H1 (cell line): ENCODE data around the gene DRGX. TPM values are rescaled to one million over a fixed set of nuclear protein-coding genes. Genes with fewer than 3 reads are reported as not detected.

Source experiments
- CTCF ChIA-PET: fragments of 300-600 bp; sonication (Branson Sonifier 250); formaldehyde crosslinking; loops from one replicate; lab custom pipeline; 2021; ENCODE audit not compliant: partially characterized antibody; lab: Charles Lee
- POLR2A ChIA-PET: fragments of 300-600 bp; sonication (Branson Sonifier 250); formaldehyde crosslinking; loops from one replicate; lab custom pipeline; 2021; ENCODE audit warnings: inconsistent platforms; ENCODE audit not compliant: partially characterized antibody; lab: Charles Lee
- DNase-seq, 2 experiments: peaks; one replicate each; pipeline versions ENCODE4 v3.0.0 to v3.0.0-alpha.2; 2010 to 2022; ENCODE audit warnings: low spot score in 2 of 2, low read depth in 1 of 2, mixed read lengths in 1 of 2
- FAIRE-seq: peaks from 2 replicates; lab custom pipeline; 2011; peaks lifted over from hg19 to GRCh38; lab: Jason Lieb, UNC
- H2AFZ ChIP-seq: 2 replicates; pipeline ENCODE4 v1.8.1; 2012; ENCODE audit warnings: low read length, inconsistent platforms
- H2AK5ac ChIP-seq: 2 replicates; pipeline ENCODE4 v1.6.1; 2013; ENCODE audit warnings: low read depth, low read length
- H2BK120ac ChIP-seq: replicated peaks from 2 replicates; pipeline ENCODE3; 2013; ENCODE audit warnings: low read depth, low read length, inconsistent platforms
- H2BK12ac ChIP-seq: 2 replicates; pipeline ENCODE4 v1.6.1; 2013; ENCODE audit warnings: low read depth, low read length
- H2BK15ac ChIP-seq: 2 replicates; pipeline ENCODE4 v1.6.1; 2013; ENCODE audit warnings: low read length
- H2BK20ac ChIP-seq: 2 replicates; pipeline ENCODE4 v1.6.1; 2013; ENCODE audit warnings: low read length
- H2BK5ac ChIP-seq: 2 replicates; pipeline ENCODE4 v1.6.1; 2013; ENCODE audit warnings: low read depth, low read length
- H3K14ac ChIP-seq: 2 replicates; pipeline ENCODE4 v1.6.1; 2013; ENCODE audit warnings: inconsistent platforms; ENCODE audit not compliant: insufficient read length
- H3K18ac ChIP-seq: 2 replicates; pipeline ENCODE4 v1.6.1; 2013; ENCODE audit warnings: low read length; ENCODE audit errors: extremely low read depth
- H3K23ac ChIP-seq: 2 replicates; pipeline ENCODE4 v1.6.1; 2013; ENCODE audit warnings: inconsistent platforms; ENCODE audit not compliant: insufficient read length
- H3K23me2 ChIP-seq: 2 replicates; pipeline ENCODE4 v1.6.1; 2013; ENCODE audit warnings: low read depth, low read length
- H3K27ac ChIP-seq: 2 replicates; pipeline ENCODE4 v1.6.1; 2011; ENCODE audit warnings: low read depth, low read length, inconsistent platforms
- H3K27me3 ChIP-seq, 4 experiments: replicated peaks in 1 of 4; 1 replicate in 1 of 4; 2 replicates in 3 of 4; pipeline versions ENCODE4 v1.6.1 to v1.8.1; 2011 to 2013; ENCODE audit warnings: low read length in 3 of 4, mild to moderate bottlenecking in 3 of 4, inconsistent platforms in 2 of 4, mixed read lengths in 2 of 4, moderate library complexity in 1 of 4; ENCODE audit not compliant: control insufficient read depth in 3 of 4, insufficient read depth in 3 of 4; ENCODE audit errors: extremely low read depth in 1 of 4
- H3K36me3 ChIP-seq, 4 experiments: 2 replicates each; pipeline versions ENCODE4 v1.6.1 to v1.8.1; 2011 to 2013; ENCODE audit warnings: mild to moderate bottlenecking in 4 of 4, low read length in 3 of 4, moderate library complexity in 2 of 4, control low read depth in 1 of 4, inconsistent platforms in 1 of 4; ENCODE audit not compliant: insufficient read depth in 4 of 4, control insufficient read depth in 2 of 4
- H3K4ac ChIP-seq: replicated peaks from 2 replicates; pipeline ENCODE3; 2013; ENCODE audit warnings: low read length, low read depth, mixed read lengths, inconsistent platforms; ENCODE audit not compliant: insufficient read length
- H3K4me1 ChIP-seq, 4 experiments: replicated peaks in 1 of 4; 1 replicate in 1 of 4; 2 replicates in 3 of 4; pipeline versions ENCODE4 v1.6.1 to v1.8.1; 2011 to 2013; ENCODE audit warnings: low read length in 3 of 4, inconsistent platforms in 2 of 4, mixed read lengths in 1 of 4; ENCODE audit not compliant: insufficient read depth in 4 of 4, control insufficient read depth in 3 of 4
- H3K4me2 ChIP-seq, 2 experiments: 2 replicates each; pipeline versions ENCODE4 v1.6.1 to v1.8.1; 2011 to 2013; ENCODE audit warnings: low read depth in 2 of 2, low read length in 2 of 2, control low read depth in 1 of 2, inconsistent platforms in 1 of 2, mild to moderate bottlenecking in 1 of 2; ENCODE audit not compliant: insufficient read depth in 1 of 2
- H3K4me3 ChIP-seq, 4 experiments: fragments of 200-600, 300-600 bp in 1 of 4; sonication (generic), shearing (Covaris generic), sonication (Bioruptor Twin) in 1 of 4; 2 replicates each; pipeline versions ENCODE4 v1.5.1 to v1.8.1; 2011 to 2016; ENCODE audit warnings: low read length in 4 of 4, low read depth in 3 of 4, control low read depth in 2 of 4, inconsistent platforms in 2 of 4, mild to moderate bottlenecking in 2 of 4, mixed read lengths in 1 of 4, moderate library complexity in 1 of 4; ENCODE audit not compliant: insufficient read depth in 2 of 4; ENCODE audit errors: extremely low read depth in 1 of 4
- H3K56ac ChIP-seq: replicated peaks from 2 replicates; pipeline ENCODE3; 2013; ENCODE audit warnings: low read depth, mild to moderate bottlenecking, mixed read lengths, low read length, inconsistent platforms; ENCODE audit not compliant: insufficient read length
- H3K79me1 ChIP-seq: 2 replicates; pipeline ENCODE4 v1.6.1; 2013; ENCODE audit warnings: low read depth, low read length, control low read depth
- H3K79me2 ChIP-seq, 2 experiments: 2 replicates each; pipeline versions ENCODE4 v1.6.1 to v1.8.1; 2012 to 2013; ENCODE audit warnings: low read length in 2 of 2, mild to moderate bottlenecking in 2 of 2, inconsistent platforms in 1 of 2; ENCODE audit not compliant: insufficient read depth in 2 of 2, control insufficient read depth in 1 of 2
- H3K9ac ChIP-seq, 4 experiments: replicated peaks in 1 of 4; 1 replicate in 1 of 4; 2 replicates in 3 of 4; pipeline versions ENCODE4 v1.6.1 to v1.8.1; 2011 to 2013; ENCODE audit warnings: low read depth in 3 of 4, low read length in 3 of 4, control low read depth in 2 of 4, mild to moderate bottlenecking in 2 of 4, moderate library complexity in 2 of 4, inconsistent platforms in 1 of 4; ENCODE audit errors: extremely low read depth in 1 of 4
- H3K9me3 ChIP-seq, 2 experiments: 2 replicates each; pipeline versions ENCODE4 v1.6.1 to v1.8.1; 2012 to 2013; ENCODE audit warnings: mild to moderate bottlenecking in 2 of 2, moderate library complexity in 2 of 2, control low read depth in 1 of 2, inconsistent platforms in 1 of 2, low read depth in 1 of 2, low read length in 1 of 2, mixed read lengths in 1 of 2; ENCODE audit not compliant: insufficient read depth in 2 of 2
- H4K20me1 ChIP-seq, 2 experiments: replicated peaks in 1 of 2; 2 replicates each; pipeline versions ENCODE3 to v1.8.1; 2011 to 2013; ENCODE audit warnings: inconsistent platforms in 2 of 2, low read length in 2 of 2, mild to moderate bottlenecking in 1 of 2; ENCODE audit not compliant: insufficient read depth in 2 of 2, control insufficient read depth in 1 of 2
- H4K5ac ChIP-seq: 2 replicates; pipeline ENCODE4 v1.6.1; 2013; ENCODE audit warnings: low read length, low read depth, mixed read lengths, inconsistent platforms; ENCODE audit not compliant: insufficient read length
- H4K8ac ChIP-seq: 2 replicates; pipeline ENCODE4 v1.8.0; 2013; ENCODE audit warnings: mild to moderate bottlenecking, moderate library complexity, low read length, inconsistent platforms; ENCODE audit not compliant: insufficient read depth; ENCODE audit errors: extremely low read depth
- H4K91ac ChIP-seq: replicated peaks from 2 replicates; pipeline ENCODE3; 2013; ENCODE audit warnings: low read length, mixed read lengths, inconsistent platforms; ENCODE audit not compliant: insufficient read length
- ASH2L ChIP-seq: fragments of 200-600, 300-600 bp; sonication (generic); IDR thresholded peaks from one replicate; pipeline ENCODE4 v1.7.1; 2017; ENCODE audit warnings: low read length
- BACH1 ChIP-seq: IDR thresholded peaks from 2 replicates; pipeline ENCODE4 v1.6.1; 2012; ENCODE audit warnings: low read length, improper control_type of control experiment
- BCL11A ChIP-seq, 2 experiments: IDR thresholded peaks; one replicate each; pipeline ENCODE4 v1.6.1; 2011; ENCODE audit warnings: low read depth in 2 of 2, low read length in 2 of 2, mild to moderate bottlenecking in 2 of 2
- BRCA1 ChIP-seq: IDR thresholded peaks from 2 replicates; pipeline ENCODE4 v1.6.1; 2012; ENCODE audit warnings: low read depth, low read length, improper control_type of control experiment
- CBX5 ChIP-seq: fragments of 300-800, 300-1000 bp; sonication (generic); IDR thresholded peaks from 2 replicates; pipeline ENCODE4 v1.7.1; 2016; ENCODE audit warnings: antibody characterized with exemption, low read length, low read depth
- EZH2 ChIP-seq: fragments of 200-600 bp; sonication (generic); IDR thresholded peaks from 2 replicates; pipeline ENCODE4 v1.7.1; 2012; ENCODE audit warnings: low read depth, mild to moderate bottlenecking, moderate library complexity, low read length, inconsistent platforms; ENCODE audit not compliant: severe bottlenecking
- GTF2F1 ChIP-seq: IDR thresholded peaks from 2 replicates; pipeline ENCODE4 v1.6.1; 2012; ENCODE audit warnings: low read depth, low read length, improper control_type of control experiment, borderline replicate concordance
- MAFK ChIP-seq: IDR thresholded peaks from 2 replicates; pipeline ENCODE4 v1.6.1; 2012; ENCODE audit warnings: low read depth, mild to moderate bottlenecking, improper control_type of control experiment, low read length
- RAD21 ChIP-seq, 2 experiments: IDR thresholded peaks in 1 of 2; conservative IDR thresholded peaks in 1 of 2; 2 replicates each; pipeline ENCODE4 v1.6.1; 2011; ENCODE audit warnings: low read depth in 2 of 2, low read length in 2 of 2, improper control_type of control experiment in 1 of 2, inconsistent platforms in 1 of 2, mild to moderate bottlenecking in 1 of 2, moderate library complexity in 1 of 2
- SIRT6 ChIP-seq: IDR thresholded peaks from one replicate; pipeline ENCODE4 v1.7.1; 2012; ENCODE audit warnings: low read length, inconsistent platforms
- SIX5 ChIP-seq: IDR thresholded peaks from 2 replicates; pipeline ENCODE4 v1.6.1; 2011; ENCODE audit warnings: mild to moderate bottlenecking, low read depth, low read length
- SP4 ChIP-seq: IDR thresholded peaks from 2 replicates; pipeline ENCODE4 v1.6.1; 2012; ENCODE audit warnings: low read length, inconsistent platforms
- SUZ12 ChIP-seq: fragments of 200-600 bp; sonication (generic); IDR thresholded peaks from 2 replicates; pipeline ENCODE4 v1.6.1; 2012; ENCODE audit warnings: mild to moderate bottlenecking, inconsistent platforms, low read length, moderate library complexity, mixed read lengths
- TCF12 ChIP-seq: IDR thresholded peaks from 2 replicates; pipeline ENCODE4 v1.6.1; 2011; ENCODE audit warnings: low read depth, mild to moderate bottlenecking, low read length
- WGBS, 2 experiments: shearing (Covaris generic) in 1 of 2; methylation state at CpG; one replicate each; pipeline versions ENCODE4 v1.1.6 to v1.1.7; 2013 to 2015; ENCODE audit warnings: low lambda C conversion rate in 2 of 2, mixed read lengths in 2 of 2, inconsistent platforms in 1 of 2, low coverage in 1 of 2, missing lambda C conversion rate in 1 of 2; ENCODE audit not compliant: insufficient replicate concordance in 2 of 2, insufficient coverage in 1 of 2, insufficient read length in 1 of 2; ENCODE audit errors: extremely low coverage in 1 of 2, missing lambda C conversion rate in 1 of 2; 5-methylcytosine and 5-hydroxymethylcytosine counted together
- polyA plus RNA-seq, 7 experiments: library from polyadenylated mRNA; depleted of rRNA in 3 of 7; stranded (reverse) in 5 of 7; unstranded in 2 of 7; fragments of >200 nt in 5 of 7; fragments of 200-250 nt in 2 of 7; gene quantifications; 1 replicate in 5 of 7; 2 replicates in 1 of 7; 4 replicates in 1 of 7; pipeline versions ENCODE4 v1.2.1 to v1.2.3, GENCODE V29; 2011 to 2013; ENCODE audit warnings: missing spikeins in 2 of 7, mixed read lengths in 2 of 7
- total RNA-seq: library from RNA; stranded (reverse); fragmentation: NEBNext Ultra II Directional; extraction: Animal tissue kit (Norgen Biotek cat#: 25700); gene quantifications from 2 replicates; pipeline ENCODE4 v1.2.1, GENCODE V29; 2021

Gene DRGX
- total and polyA plus RNA-seq, 2 of the 8 experiments (the other 6 are each of a cell fraction or from before 2014, with no cell fraction given) = not detected

GRCh38 chr10:49370326-49371100 is 25.4 kb downstream of the DRGX start:
- Histone ChIP-seq H3K79me2 (no peaks in the 10 kb centered on the region), H3K23ac (no peak overlapping the region), H3K4me2 (no peak overlapping the region), H3K18ac (no peak overlapping the region), H3K4ac (no peak overlapping the region), H3K79me1 (no peaks in the 10 kb centered on the region), H3K4me3 (no peak overlapping the region), H4K5ac (no peak overlapping the region), H3K27ac (no peak overlapping the region), H3K23me2 (no peaks in the 10 kb centered on the region), H2AK5ac (no peak overlapping the region), H2BK12ac (no peak overlapping the region), H2BK15ac (no peak overlapping the region), H3K4me1 (no peaks in the 10 kb centered on the region), H4K20me1 (no peaks in the 10 kb centered on the region), H3K14ac (no peak overlapping the region), H4K91ac (no peak overlapping the region), H3K9ac (no peak overlapping the region), H4K8ac (no peak overlapping the region), H3K9me3 (no peaks in the 10 kb centered on the region), H3K27me3 (no peaks in the 10 kb centered on the region; a peak in 1 of 7 replicates), H2AFZ (no peak overlapping the region), H2BK5ac (no peak overlapping the region), H3K56ac (no peak overlapping the region), H2BK120ac (no peak overlapping the region), H2BK20ac (no peak overlapping the region), H3K36me3 (no peaks in the 10 kb centered on the region)
- ChIA-PET CTCF (interaction anchor here (1.0 to 2.5 kb wide), 2 partner anchors 9 to 47 kb away, joined by 4 to 5 read pairs; no protein-coding TSS in a partner anchor), POLR2A (no interaction called here)
- WGBS, 2 experiments = 89% methylated on average over 8 of the region's 8 CpGs; no CpG with 5 or more reads in 1 of the 2 experiments
- DNase-seq (no peak), FAIRE-seq (no peak)
- TF ChIP-seq EZH2 (no peak), SIRT6 (no peak), SP4 (no peak), TCF12 (no peak), MAFK (no peak), GTF2F1 (no peak), CBX5 (no peak), SUZ12 (no peak), BRCA1 (no peak), RAD21 (IDR thresholded peaks at IDR 0.05 in 1 of 2, conservative IDR thresholded peaks at IDR 0.05 in 1 of 2; ENCODE audit: low read depth in 2 of 2, low read length in 2 of 2) (no peak), SIX5 (no peak), BACH1 (no peak), BCL11A (IDR thresholded peaks at IDR 0.05; ENCODE audit: low read depth in 2 of 2, low read length in 2 of 2) (no peak), ASH2L (no peak)
